GM12801 (cell line): ENCODE data around the gene MAPK10.

ENCODE experiments used
- TF ChIP-seq, protein P1 (sequence below): IDR thresholded peaks from one replicate; pipeline ENCODE4 v1.5.1; 2011; ENCODE audit warnings: control low read depth; ENCODE audit not compliant: insufficient read length; ENCODE audit errors: extremely low read depth

The MAPK10 gene

DNA sequence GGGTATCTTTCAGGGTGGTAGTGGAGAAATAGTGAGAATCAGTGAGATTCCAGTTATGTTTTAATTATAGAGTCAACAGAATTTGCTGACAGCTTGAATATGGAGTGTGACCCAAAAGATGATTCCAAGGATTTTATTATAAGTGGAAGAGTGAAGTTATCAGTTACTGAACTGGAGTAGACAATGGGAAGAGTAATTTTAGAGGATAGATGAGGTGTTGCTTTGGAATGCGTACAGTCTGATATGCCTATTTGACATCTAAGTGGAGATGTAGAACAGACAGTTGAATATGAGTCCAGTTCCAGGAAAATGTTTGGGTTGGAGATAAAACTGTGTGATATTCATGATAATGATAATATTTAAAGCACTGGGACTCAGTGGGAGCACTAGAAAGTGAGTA is 174.2 kb downstream of the MAPK10 start:
- TF ChIP-seq, protein P1, sequence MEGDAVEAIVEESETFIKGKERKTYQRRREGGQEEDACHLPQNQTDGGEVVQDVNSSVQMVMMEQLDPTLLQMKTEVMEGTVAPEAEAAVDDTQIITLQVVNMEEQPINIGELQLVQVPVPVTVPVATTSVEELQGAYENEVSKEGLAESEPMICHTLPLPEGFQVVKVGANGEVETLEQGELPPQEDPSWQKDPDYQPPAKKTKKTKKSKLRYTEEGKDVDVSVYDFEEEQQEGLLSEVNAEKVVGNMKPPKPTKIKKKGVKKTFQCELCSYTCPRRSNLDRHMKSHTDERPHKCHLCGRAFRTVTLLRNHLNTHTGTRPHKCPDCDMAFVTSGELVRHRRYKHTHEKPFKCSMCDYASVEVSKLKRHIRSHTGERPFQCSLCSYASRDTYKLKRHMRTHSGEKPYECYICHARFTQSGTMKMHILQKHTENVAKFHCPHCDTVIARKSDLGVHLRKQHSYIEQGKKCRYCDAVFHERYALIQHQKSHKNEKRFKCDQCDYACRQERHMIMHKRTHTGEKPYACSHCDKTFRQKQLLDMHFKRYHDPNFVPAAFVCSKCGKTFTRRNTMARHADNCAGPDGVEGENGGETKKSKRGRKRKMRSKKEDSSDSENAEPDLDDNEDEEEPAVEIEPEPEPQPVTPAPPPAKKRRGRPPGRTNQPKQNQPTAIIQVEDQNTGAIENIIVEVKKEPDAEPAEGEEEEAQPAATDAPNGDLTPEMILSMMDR, result no peak

DNA sequence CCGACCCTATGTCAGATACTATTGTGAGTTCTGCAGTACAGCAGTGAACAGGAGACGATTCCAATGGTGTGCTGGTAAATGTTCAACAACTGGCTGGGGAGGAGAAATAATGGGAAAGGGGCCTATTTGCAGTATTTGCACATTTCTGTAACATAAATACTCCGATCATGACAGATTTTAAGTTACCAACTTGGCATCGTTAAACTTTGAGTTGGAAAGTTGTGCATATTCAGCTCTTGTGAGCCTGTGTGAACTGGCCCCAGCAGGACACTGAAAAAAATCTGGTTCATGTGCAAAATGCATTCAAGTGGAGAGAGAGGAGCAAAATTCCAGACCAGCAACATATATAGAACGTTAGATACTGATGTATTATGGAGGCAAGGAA is 175.0 kb downstream of the MAPK10 start:
- TF ChIP-seq, protein P1, result no peak

DNA sequence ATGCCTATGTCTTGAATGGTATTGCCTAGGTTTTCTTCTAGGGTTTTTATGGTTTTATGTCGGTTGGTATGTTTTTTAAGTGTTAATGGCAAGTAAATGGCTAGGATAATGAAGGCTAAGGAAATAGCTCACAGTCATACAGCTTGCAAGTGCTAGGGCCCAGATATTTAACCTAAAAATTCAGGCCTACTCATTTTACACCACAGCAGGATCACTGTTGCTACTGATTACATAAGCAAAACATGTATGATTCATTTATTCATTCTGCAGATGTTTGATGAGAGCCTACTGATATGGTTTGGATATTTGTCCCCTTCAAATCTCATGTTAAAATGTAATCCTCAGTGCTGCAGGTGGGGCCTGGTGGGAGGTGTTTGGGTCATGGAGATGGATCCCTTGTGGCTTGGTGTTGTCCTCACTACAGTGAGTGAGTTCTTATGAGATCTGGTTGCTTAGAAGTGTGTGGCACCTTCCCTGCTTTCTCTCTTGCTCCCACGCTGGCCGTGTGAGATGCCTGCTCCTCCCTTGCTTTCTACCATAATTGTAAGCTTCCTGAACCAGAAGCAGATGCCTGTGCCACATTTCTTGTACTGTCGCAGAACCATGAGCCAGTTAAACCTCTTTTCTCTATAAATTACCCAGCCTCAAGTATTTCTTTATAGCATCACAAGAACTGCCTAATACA is 175.5 kb downstream of the MAPK10 start:
- TF ChIP-seq, protein P1, result no peak

DNA sequence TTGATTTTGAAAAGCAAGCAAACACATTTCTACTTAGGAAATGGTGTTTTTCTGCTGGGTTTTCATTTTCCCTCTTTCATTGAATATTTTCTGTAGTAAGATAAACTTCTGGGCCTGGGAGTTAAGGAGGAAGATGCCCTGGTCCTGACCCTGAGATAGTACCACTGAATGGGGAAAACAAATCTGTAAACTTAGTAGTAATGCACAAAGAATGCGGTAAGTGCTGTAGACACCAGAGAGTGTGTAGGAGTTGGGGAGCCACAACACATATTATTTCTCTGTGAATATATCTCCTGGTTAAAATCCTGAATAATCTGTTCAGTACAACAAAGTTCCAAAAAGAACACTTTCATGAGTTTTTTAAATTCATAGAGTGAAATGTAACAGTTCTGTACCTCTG is 178.3 kb downstream of the MAPK10 start:
- TF ChIP-seq, protein P1, result no peak

DNA sequence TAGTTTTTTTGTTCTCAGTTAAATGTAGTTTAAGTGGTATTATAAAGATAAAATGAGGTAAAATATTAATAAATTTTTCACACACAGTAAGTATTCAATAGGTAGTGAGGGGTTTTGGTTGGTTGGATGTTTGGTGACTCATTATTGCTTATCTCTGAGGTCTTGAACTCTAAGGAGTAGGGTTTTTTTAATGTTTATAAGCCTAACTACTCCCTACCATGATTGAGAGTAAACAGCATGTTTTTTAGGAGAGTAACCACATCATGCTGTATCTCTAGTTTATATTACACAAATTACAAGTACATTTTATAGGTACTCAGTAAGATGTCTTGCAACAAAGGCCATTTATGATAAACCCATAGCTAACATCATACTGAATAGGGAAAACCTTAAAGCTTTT is 181.6 kb downstream of the MAPK10 start:
- TF ChIP-seq, protein P1, result no peak

DNA sequence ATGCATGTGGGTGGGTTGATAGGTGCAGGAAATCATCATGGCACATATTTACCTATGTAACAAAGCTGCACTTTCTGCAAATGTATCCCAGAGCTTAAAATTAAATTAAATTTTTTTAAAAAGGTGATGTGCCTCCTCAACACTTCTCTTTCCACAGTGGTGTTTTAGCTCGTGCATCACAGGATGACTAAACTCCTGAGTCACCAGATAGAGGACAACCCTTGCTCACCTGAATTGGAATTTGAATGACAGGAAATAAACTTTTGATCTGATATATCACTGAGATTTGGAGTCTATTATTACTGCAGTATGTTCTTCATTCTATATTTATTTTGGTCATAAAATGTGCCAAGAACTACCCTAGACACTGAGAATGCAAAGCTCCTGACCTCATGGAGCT is 185.3 kb downstream of the MAPK10 start:
- TF ChIP-seq, protein P1, result no peak

DNA sequence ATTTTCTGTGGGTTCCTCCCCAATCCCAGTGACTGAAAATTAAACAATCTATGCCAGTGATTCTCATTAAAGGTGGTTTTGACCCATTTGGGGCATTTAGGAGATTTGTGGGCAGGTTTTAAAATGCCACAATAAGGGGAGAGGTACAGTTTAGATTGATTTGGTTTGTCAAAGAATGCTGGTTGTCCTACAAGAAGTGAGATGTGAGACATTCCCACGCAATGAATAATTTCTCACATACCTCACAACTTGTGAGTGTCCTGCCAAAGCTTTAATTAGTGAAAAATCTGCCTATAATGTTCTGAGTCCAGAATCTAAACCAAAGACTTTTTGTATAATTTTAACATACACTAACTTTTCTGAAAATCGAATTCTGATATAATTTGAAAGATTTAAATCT is 199.4 kb downstream of the MAPK10 start:
- TF ChIP-seq, protein P1, result no peak

DNA sequence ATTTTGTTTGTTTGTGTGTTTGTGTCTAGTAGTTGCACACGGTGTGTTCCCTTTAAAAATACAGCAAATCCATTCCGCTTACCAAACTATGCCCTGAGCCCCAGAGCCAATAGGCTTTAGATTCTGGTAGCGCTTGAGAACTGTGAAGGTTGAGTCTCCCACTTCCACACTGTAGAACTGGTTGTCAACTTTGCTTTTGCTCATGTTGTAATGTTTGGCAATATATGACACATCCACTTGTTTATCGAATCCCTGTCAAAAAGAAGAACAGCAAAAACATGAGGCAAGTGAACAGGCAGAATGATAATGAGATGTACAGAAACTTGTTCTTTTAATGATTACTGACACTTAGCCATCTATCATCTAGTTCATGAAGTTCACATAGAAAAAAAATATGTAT is 200.6 kb downstream of the MAPK10 start:
- TF ChIP-seq, protein P1, result no peak
